ENCODE data around the gene FHAD1. TPM values are rescaled to one million over a fixed set of nuclear protein-coding genes. Genes with fewer than 3 reads are reported as not detected.

The FHAD1 gene
- total RNA-seq, 2 experiments from 2014 or later: not detected

DNA sequence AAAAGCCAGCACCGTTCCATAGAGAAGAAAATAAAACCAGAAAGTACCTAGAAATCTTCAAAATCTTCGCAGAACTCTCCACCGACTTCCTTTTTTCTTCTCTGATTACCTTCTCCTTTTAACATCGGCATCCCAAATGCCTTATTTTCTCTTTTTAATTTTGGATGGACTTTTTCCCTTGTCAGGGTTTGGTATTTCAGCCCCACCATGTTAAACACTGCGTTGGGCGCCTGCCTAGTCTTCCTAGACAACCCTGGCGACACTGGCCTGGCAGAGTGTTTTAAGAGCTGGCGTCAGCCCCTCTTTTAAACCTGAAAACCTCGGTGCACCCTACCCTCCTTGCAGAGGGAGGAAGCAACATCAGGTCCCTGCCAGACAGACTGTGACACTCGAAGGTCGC lies 96.7 kb downstream of the FHAD1 start:
- POLR2A ChIA-PET: no interaction called here
- TF ChIP-seq, protein P1, sequence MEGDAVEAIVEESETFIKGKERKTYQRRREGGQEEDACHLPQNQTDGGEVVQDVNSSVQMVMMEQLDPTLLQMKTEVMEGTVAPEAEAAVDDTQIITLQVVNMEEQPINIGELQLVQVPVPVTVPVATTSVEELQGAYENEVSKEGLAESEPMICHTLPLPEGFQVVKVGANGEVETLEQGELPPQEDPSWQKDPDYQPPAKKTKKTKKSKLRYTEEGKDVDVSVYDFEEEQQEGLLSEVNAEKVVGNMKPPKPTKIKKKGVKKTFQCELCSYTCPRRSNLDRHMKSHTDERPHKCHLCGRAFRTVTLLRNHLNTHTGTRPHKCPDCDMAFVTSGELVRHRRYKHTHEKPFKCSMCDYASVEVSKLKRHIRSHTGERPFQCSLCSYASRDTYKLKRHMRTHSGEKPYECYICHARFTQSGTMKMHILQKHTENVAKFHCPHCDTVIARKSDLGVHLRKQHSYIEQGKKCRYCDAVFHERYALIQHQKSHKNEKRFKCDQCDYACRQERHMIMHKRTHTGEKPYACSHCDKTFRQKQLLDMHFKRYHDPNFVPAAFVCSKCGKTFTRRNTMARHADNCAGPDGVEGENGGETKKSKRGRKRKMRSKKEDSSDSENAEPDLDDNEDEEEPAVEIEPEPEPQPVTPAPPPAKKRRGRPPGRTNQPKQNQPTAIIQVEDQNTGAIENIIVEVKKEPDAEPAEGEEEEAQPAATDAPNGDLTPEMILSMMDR (conservative IDR thresholded peaks at IDR 0.05; ENCODE audit: low read length): no peak
- TF ChIP-seq EZH2phosphoT487 (IDR thresholded peaks at IDR 0.05; ENCODE audit: borderline replicate concordance, low read depth, low read length): no peak
- no peak for DNase-seq (ENCODE audit: low spot score)
- Histone ChIP-seq H3K9me3 (ENCODE audit: low read length) (no peaks in the 10 kb centered on the region), H3K36me3 (ENCODE audit: insufficient read depth, low read length) (no peaks in the 10 kb centered on the region), H3K4me2 (ENCODE audit: low read length) (no peak overlapping the region), H3K27ac (ENCODE audit: low read depth, low read length, poor library complexity, severe bottlenecking) (no peak overlapping the region), H4K20me1 (ENCODE audit: insufficient read depth, low read length) (no peaks in the 10 kb centered on the region), H3K4me1 (ENCODE audit: insufficient read depth, low read length, poor library complexity, severe bottlenecking) (no peaks in the 10 kb centered on the region), H3K9me2 (ENCODE audit: insufficient read depth, low read length) (no peaks in the 10 kb centered on the region), H3K4me3 (ENCODE audit: low read depth, low read length, poor library complexity, severe bottlenecking) (no peak overlapping the region), H3K79me2 (ENCODE audit: insufficient read depth, low read depth, low read length) (no peaks in the 10 kb centered on the region), H2AFZ (ENCODE audit: low read length) (no peak overlapping the region)
- BruUV-seq (replicated peaks): no TSS peak
- intact Hi-C loops (cut with micrococcal nuclease; ENCODE audit: unreplicated experiment): no loop called here
- CTCF ChIA-PET (ENCODE audit: unreplicated experiment): no interaction called here

DNA sequence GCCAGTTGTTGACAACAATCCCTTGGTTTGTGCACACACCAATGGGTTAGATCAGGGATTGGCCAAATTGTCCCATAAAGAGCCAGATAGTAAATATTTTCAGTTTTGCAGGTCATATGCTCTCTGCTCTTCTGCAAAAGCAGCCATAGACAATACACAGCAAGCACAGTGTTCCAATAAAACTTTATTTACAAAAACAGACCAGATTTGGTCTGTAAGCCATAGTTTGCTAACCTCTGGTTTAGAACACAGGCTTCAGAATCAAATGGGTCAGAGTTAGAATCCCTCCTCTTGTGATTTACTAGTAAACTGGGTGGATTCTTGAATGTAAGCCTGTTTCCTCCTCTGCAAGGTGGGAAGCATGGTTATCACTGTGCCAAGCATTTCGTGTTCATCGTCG lies 97.4 kb downstream of the FHAD1 start:
- TF ChIP-seq EZH2phosphoT487 (IDR thresholded peaks at IDR 0.05; ENCODE audit: borderline replicate concordance, low read depth, low read length): no peak
- TF ChIP-seq, protein P1 (conservative IDR thresholded peaks at IDR 0.05; ENCODE audit: low read length): no peak

DNA sequence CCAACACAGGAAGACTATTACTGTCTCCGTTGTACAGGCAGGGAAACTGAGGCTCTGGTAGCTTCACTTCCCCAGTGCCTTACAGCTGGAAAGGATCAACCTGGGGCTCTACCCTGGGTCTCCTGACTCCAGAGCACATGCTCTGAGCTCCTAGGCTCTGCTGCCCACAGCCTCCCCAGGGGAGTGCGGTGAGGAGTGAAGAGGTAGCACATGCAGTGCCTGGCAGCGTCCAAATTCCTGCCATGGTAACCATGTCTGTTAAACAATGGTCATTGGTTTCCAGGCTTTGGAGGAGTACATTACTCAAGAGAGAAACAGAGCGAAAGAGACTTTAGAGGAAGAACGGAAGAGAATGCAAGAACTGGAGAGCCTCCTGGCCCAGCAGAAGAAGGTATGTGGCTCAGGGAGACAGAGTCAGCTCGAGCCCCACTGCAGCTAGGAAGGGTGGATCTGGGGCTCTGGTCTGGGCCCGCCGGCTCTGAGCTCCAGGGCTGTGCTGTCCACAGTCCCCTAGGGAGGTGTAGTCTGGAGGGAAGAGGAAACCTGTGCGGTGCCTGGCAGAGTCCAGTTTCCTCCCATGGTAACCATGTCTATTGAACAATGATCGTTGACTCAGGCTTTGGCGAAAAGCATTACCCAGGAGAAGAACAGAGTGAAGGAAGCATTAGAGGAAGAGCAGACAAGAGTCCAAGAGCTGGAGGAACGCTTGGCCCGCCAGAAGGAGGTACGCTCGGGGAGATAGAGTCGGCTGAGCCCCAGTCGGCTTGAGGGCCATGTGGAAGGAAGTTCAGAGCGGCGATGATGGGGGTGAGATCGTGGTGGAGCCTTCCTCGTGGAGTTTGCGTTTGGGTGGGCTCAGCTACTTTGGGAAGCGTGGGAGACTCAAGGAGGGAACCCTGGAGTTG lies 98.0 kb downstream of the FHAD1 start:
- H3K79me2 ChIP-seq (ENCODE audit: insufficient read depth, low read depth, low read length): no peaks in the 10 kb centered on the region
- H3K27ac ChIP-seq (ENCODE audit: low read depth, low read length, poor library complexity, severe bottlenecking): no peak overlapping the region
- POLR2A ChIA-PET: no interaction called here
- BruUV-seq (replicated peaks): no TSS peak
- H3K36me3 ChIP-seq (ENCODE audit: insufficient read depth, low read length): no peaks in the 10 kb centered on the region
- DNase-seq (ENCODE audit: low spot score): no peak
- no peaks in the 10 kb centered on the region for H3K4me1 ChIP-seq (ENCODE audit: insufficient read depth, low read length, poor library complexity, severe bottlenecking)
- no peaks in the 10 kb centered on the region for H4K20me1 ChIP-seq (ENCODE audit: insufficient read depth, low read length)
- no peak overlapping the region for H3K4me3 ChIP-seq (ENCODE audit: low read depth, low read length, poor library complexity, severe bottlenecking)
- H3K4me2 ChIP-seq (ENCODE audit: low read length): no peak overlapping the region
- no peaks in the 10 kb centered on the region for H3K9me2 ChIP-seq (ENCODE audit: insufficient read depth, low read length)
- H2AFZ ChIP-seq (ENCODE audit: low read length): no peak overlapping the region
- TF ChIP-seq, protein P1 (conservative IDR thresholded peaks at IDR 0.05; ENCODE audit: low read length): no peak
- TF ChIP-seq EZH2phosphoT487 (IDR thresholded peaks at IDR 0.05; ENCODE audit: borderline replicate concordance, low read depth, low read length): no peak
- CTCF ChIA-PET (ENCODE audit: unreplicated experiment): no interaction called here
- intact Hi-C loops (cut with micrococcal nuclease; ENCODE audit: unreplicated experiment): no loop called here
- H3K9me3 ChIP-seq (ENCODE audit: low read length): no peaks in the 10 kb centered on the region

More for the DNA sequence above, 97.4 kb downstream of the FHAD1 start:
- CTCF ChIA-PET (ENCODE audit: unreplicated experiment): no interaction called here
- intact Hi-C loops (cut with micrococcal nuclease; ENCODE audit: unreplicated experiment): no loop called here
- H4K20me1 ChIP-seq (ENCODE audit: insufficient read depth, low read length): no peaks in the 10 kb centered on the region
- H3K36me3 ChIP-seq (ENCODE audit: insufficient read depth, low read length): no peaks in the 10 kb centered on the region
- H3K9me2 ChIP-seq (ENCODE audit: insufficient read depth, low read length): no peaks in the 10 kb centered on the region
- no peaks in the 10 kb centered on the region for H3K9me3 ChIP-seq (ENCODE audit: low read length)
- no peak overlapping the region for H3K27ac ChIP-seq (ENCODE audit: low read depth, low read length, poor library complexity, severe bottlenecking)
- BruUV-seq (replicated peaks): no TSS peak
- no peak for DNase-seq (ENCODE audit: low spot score)
- POLR2A ChIA-PET: no interaction called here
- no peak overlapping the region for H3K4me3 ChIP-seq (ENCODE audit: low read depth, low read length, poor library complexity, severe bottlenecking)
- no peak overlapping the region for H3K4me2 ChIP-seq (ENCODE audit: low read length)
- H3K4me1 ChIP-seq (ENCODE audit: insufficient read depth, low read length, poor library complexity, severe bottlenecking): no peaks in the 10 kb centered on the region
- H3K79me2 ChIP-seq (ENCODE audit: insufficient read depth, low read depth, low read length): no peaks in the 10 kb centered on the region
- no peak overlapping the region for H2AFZ ChIP-seq (ENCODE audit: low read length)
